Transverse colon (tissue), 4 donors: ENCODE measurements around the gene MAPK14.

Experiments
- CTCF ChIP-seq, 5 experiments: fragments of 200-600 bp in 3 of 5; fragments of 450-650 bp in 2 of 5; sonication (generic) in 3 of 5; IDR thresholded peaks; 1 replicate in 2 of 5; 2 replicates in 3 of 5; pipeline ENCODE4 v1.5.1; 2016 to 2017; ENCODE audit warnings: antibody characterized with exemption in 5 of 5, inconsistent platforms in 3 of 5, mild to moderate bottlenecking in 2 of 5, moderate library complexity in 1 of 5
- EP300 ChIP-seq: sonication (generic); formaldehyde crosslinking; IDR thresholded peaks from one replicate; pipeline ENCODE4 v1.6.1; 2017; ENCODE audit warnings: antibody characterized with exemption, low read depth
- POLR2AphosphoS5 ChIP-seq, 3 donors: sonication (generic); formaldehyde crosslinking; IDR thresholded peaks; one replicate each; pipeline ENCODE4 v1.6.1; 2016; ENCODE audit warnings: antibody characterized with exemption in 3 of 3

GRCh38 chr6:36095497-36096391 is 68.1 kb downstream of the MAPK14 start:
- TF ChIP-seq CTCF (IDR thresholded peaks at IDR 0.05): peak in 2 of 5 experiments; percentile 2 to 32
- TF ChIP-seq POLR2AphosphoS5 (IDR thresholded peaks at IDR 0.05): peak; percentile 51 to 88 (median 83)
- no peak for TF ChIP-seq EP300
